ENCODE data around the gene MTHFD2.

GRCh38 chr2:74242354-74243071, 44.1 kb downstream of the MTHFD2 start:
- TF ChIP-seq CTCF (IDR thresholded peaks at IDR 0.05; ENCODE audit: low read depth, low read length) (no peak), POLR2A (IDR thresholded peaks at IDR 0.05; ENCODE audit: extremely low read depth, insufficient read length) (no peak)
